ENCODE data around the gene LHFPL2. TPM values are rescaled to one million over a fixed set of nuclear protein-coding genes. Genes with fewer than 3 reads are reported as not detected.

Gene LHFPL2
- total and polyA plus RNA-seq, 2 donors (not counting 1 experiment from before 2014, with no cell fraction given), result 3.8 to 35.5 TPM

GRCh38 chr5:78626009-78626571 lies 22.5 kb downstream of the LHFPL2 start:
- ATAC-seq (ENCODE audit: low read depth), result no peak
- H3K9ac ChIP-seq (ENCODE audit: low read length), result no peak overlapping the region
- H2AFZ ChIP-seq (ENCODE audit: insufficient read depth, low read depth, low read length, poor library complexity, severe bottlenecking), result no peak overlapping the region
- DNase-seq, result no peak
- H3K27me3 Mint-ChIP-seq, result no peaks in the 10 kb centered on the region
- H3K4me3 ChIP-seq (ENCODE audit: control extremely low read depth in 1 of 5, extremely low read depth in 1 of 5, insufficient read depth in 1 of 5, low read depth in 2 of 5, low read length in 4 of 5), result no peak overlapping the region
- peaks cover 23 to 24% of the 10 kb centered on the region in 2 donors for H3K4me1 ChIP-seq (ENCODE audit: control insufficient read depth in 2 of 2, insufficient read depth in 2 of 2, low read length in 2 of 2)
- H4K20me1 ChIP-seq (ENCODE audit: control insufficient read depth, insufficient read depth, low read length, poor library complexity, severe bottlenecking), result no peaks in the 10 kb centered on the region
- no peak overlapping the region for H3K27ac Mint-ChIP-seq
- H3K79me2 ChIP-seq (ENCODE audit: control insufficient read depth, insufficient read depth, low read length), result no peaks in the 10 kb centered on the region
- H3K27me3 ChIP-seq (replicated peaks in 1 of 4; ENCODE audit: control extremely low read depth in 1 of 4, control insufficient read depth in 3 of 4, insufficient read depth in 4 of 4, low read length in 3 of 4), result no peaks in the 10 kb centered on the region
- ChIA-PET CTCF (no interaction called here), POLR2A (no interaction called here)
- no peaks in the 10 kb centered on the region for H3K9me3 Mint-ChIP-seq (ENCODE audit: insufficient read depth)
- H3K4me1 Mint-ChIP-seq, result peaks cover 36% of the 10 kb centered on the region
- WGBS (ENCODE audit: insufficient coverage), result 95% methylated on average over 8 of the region's 10 CpGs
- TF ChIP-seq CTCF (IDR thresholded peaks at IDR 0.05) (no peak), EZH2 (IDR thresholded peaks at IDR 0.05; ENCODE audit: borderline replicate concordance, insufficient read depth, low read depth, low read length, poor library complexity, severe bottlenecking) (no peak)
- no peak overlapping the region for H3K4me2 ChIP-seq (replicated peaks; ENCODE audit: low read depth, low read length, poor library complexity, severe bottlenecking)
- intact Hi-C loops (cut with micrococcal nuclease), result no loop called here
- H3K27ac ChIP-seq (ENCODE audit: low read length in 2 of 2), result no peak overlapping the region
- H3K4me3 Mint-ChIP-seq, result no peak overlapping the region
- H3K9me3 ChIP-seq (ENCODE audit: control extremely low read depth in 1 of 3, control insufficient read depth in 2 of 3, insufficient read depth in 1 of 3, low read length in 2 of 3), result no peaks in the 10 kb centered on the region
- peaks cover 0 to 5% of the 10 kb centered on the region in 2 experiments for H3K36me3 ChIP-seq (replicated peaks in 1 of 2; ENCODE audit: control extremely low read depth in 1 of 2, control insufficient read depth in 1 of 2, extremely low read depth in 1 of 2, insufficient read depth in 2 of 2, low read length in 1 of 2)

- no peak overlapping the region for H3K27ac Mint-ChIP-seq
- H3K27me3 ChIP-seq (replicated peaks in 1 of 4; ENCODE audit: control extremely low read depth in 1 of 4, control insufficient read depth in 3 of 4, insufficient read depth in 4 of 4, low read length in 3 of 4), result no peaks in the 10 kb centered on the region
- intact Hi-C loops (cut with micrococcal nuclease), result no loop called here
- peaks cover 37% of the 10 kb centered on the region for H3K4me1 Mint-ChIP-seq
- no peak overlapping the region for H2AFZ ChIP-seq (ENCODE audit: insufficient read depth, low read depth, low read length, poor library complexity, severe bottlenecking)
- H3K9me3 ChIP-seq (ENCODE audit: control extremely low read depth in 1 of 3, control insufficient read depth in 2 of 3, insufficient read depth in 1 of 3, low read length in 2 of 3), result peaks cover 0 to 7% (median 4%) of the 10 kb centered on the region in 3 donors
- 100% methylated on average over 4 of the region's 4 CpGs for WGBS (ENCODE audit: insufficient coverage)
- ChIA-PET POLR2A (no interaction called here), CTCF (no interaction called here)
- peaks cover 23 to 24% of the 10 kb centered on the region in 2 donors for H3K4me1 ChIP-seq (ENCODE audit: control insufficient read depth in 2 of 2, insufficient read depth in 2 of 2, low read length in 2 of 2)
- H3K9me3 Mint-ChIP-seq (ENCODE audit: insufficient read depth), result peaks cover 3% of the 10 kb centered on the region
- no peak overlapping the region for H3K4me2 ChIP-seq (replicated peaks; ENCODE audit: low read depth, low read length, poor library complexity, severe bottlenecking)
- no peak overlapping the region for H3K9ac ChIP-seq (ENCODE audit: low read length)
- no peak overlapping the region for H3K27ac ChIP-seq (ENCODE audit: low read length in 2 of 2)
- peaks cover 0 to 5% of the 10 kb centered on the region in 2 experiments for H3K36me3 ChIP-seq (replicated peaks in 1 of 2; ENCODE audit: control extremely low read depth in 1 of 2, control insufficient read depth in 1 of 2, extremely low read depth in 1 of 2, insufficient read depth in 2 of 2, low read length in 1 of 2)
- ATAC-seq (ENCODE audit: low read depth) (no peak), DNase-seq (no peak)
- TF ChIP-seq EZH2 (IDR thresholded peaks at IDR 0.05; ENCODE audit: borderline replicate concordance, insufficient read depth, low read depth, low read length, poor library complexity, severe bottlenecking) (no peak), CTCF (IDR thresholded peaks at IDR 0.05) (no peak)
- H3K27me3 Mint-ChIP-seq, result no peaks in the 10 kb centered on the region
- no peak overlapping the region for H3K4me3 ChIP-seq (ENCODE audit: control extremely low read depth in 1 of 5, extremely low read depth in 1 of 5, insufficient read depth in 1 of 5, low read depth in 2 of 5, low read length in 4 of 5)
- no peaks in the 10 kb centered on the region for H3K79me2 ChIP-seq (ENCODE audit: control insufficient read depth, insufficient read depth, low read length)
- no peak overlapping the region for H3K4me3 Mint-ChIP-seq
- H4K20me1 ChIP-seq (ENCODE audit: control insufficient read depth, insufficient read depth, low read length, poor library complexity, severe bottlenecking), result no peaks in the 10 kb centered on the region
Observed at GRCh38 chr5:78624992-78625391, 23.6 kb downstream of the LHFPL2 start.
